ENCODE measurements around the gene ADAMTS6. TPM values are rescaled to one million over a fixed set of nuclear protein-coding genes. Genes with fewer than 3 reads are reported as not detected.

The ADAMTS6 gene
- total and polyA plus RNA-seq, 2 donors (not counting 1 experiment from before 2014, with no cell fraction given) = 3.6 to 12.3 TPM

- Histone ChIP-seq H4K20me1 (ENCODE audit: control insufficient read depth, insufficient read depth, low read length, poor library complexity, severe bottlenecking) (no peaks in the 10 kb centered on the region), H3K4me2 (replicated peaks; ENCODE audit: low read depth, low read length, poor library complexity, severe bottlenecking) (no peak overlapping the region), H3K36me3 (replicated peaks in 1 of 2; ENCODE audit: control extremely low read depth in 1 of 2, control insufficient read depth in 1 of 2, extremely low read depth in 1 of 2, insufficient read depth in 2 of 2, low read length in 1 of 2) (no peaks in the 10 kb centered on the region), H3K27me3 (replicated peaks in 1 of 4; ENCODE audit: control extremely low read depth in 1 of 4, control insufficient read depth in 3 of 4, insufficient read depth in 4 of 4, low read length in 3 of 4) (no peaks in the 10 kb centered on the region), H3K4me1 (ENCODE audit: control insufficient read depth in 2 of 2, insufficient read depth in 2 of 2, low read length in 2 of 2) (no peaks in the 10 kb centered on the region), H3K4me3 (ENCODE audit: control extremely low read depth in 1 of 5, extremely low read depth in 1 of 5, insufficient read depth in 1 of 5, low read depth in 2 of 5, low read length in 4 of 5) (no peak overlapping the region), H2AFZ (ENCODE audit: insufficient read depth, low read depth, low read length, poor library complexity, severe bottlenecking) (no peak overlapping the region), H3K79me2 (ENCODE audit: control insufficient read depth, insufficient read depth, low read length) (no peaks in the 10 kb centered on the region), H3K9me3 (ENCODE audit: control extremely low read depth in 1 of 3, control insufficient read depth in 2 of 3, insufficient read depth in 1 of 3, low read length in 2 of 3) (no peaks in the 10 kb centered on the region), H3K27ac (ENCODE audit: low read length in 2 of 2) (no peak overlapping the region), H3K9ac (ENCODE audit: low read length) (no peak overlapping the region)
- ATAC-seq (ENCODE audit: low read depth) (no peak), DNase-seq (no peak)
- TF ChIP-seq EZH2 (IDR thresholded peaks at IDR 0.05; ENCODE audit: borderline replicate concordance, insufficient read depth, low read depth, low read length, poor library complexity, severe bottlenecking) (no peak), CTCF (IDR thresholded peaks at IDR 0.05) (no peak)
- ChIA-PET POLR2A (no interaction called here), CTCF (no interaction called here)
- intact Hi-C loops (cut with micrococcal nuclease) = no loop called here
- Mint-ChIP-seq H3K9me3 (ENCODE audit: insufficient read depth) (no peaks in the 10 kb centered on the region), H3K27ac (no peak overlapping the region), H3K4me1 (no peaks in the 10 kb centered on the region), H3K4me3 (no peak overlapping the region), H3K27me3 (no peaks in the 10 kb centered on the region)
- no CpG with 5 or more reads among the region's 1 CpG for WGBS (ENCODE audit: insufficient coverage)
These were observed 289.4 kb downstream of the ADAMTS6 start for GRCh38 chr5:65192331-65192730.

- Mint-ChIP-seq H3K4me1 (no peaks in the 10 kb centered on the region), H3K27ac (no peak overlapping the region), H3K27me3 (no peaks in the 10 kb centered on the region), H3K4me3 (no peak overlapping the region), H3K9me3 (ENCODE audit: insufficient read depth) (no peaks in the 10 kb centered on the region)
- Histone ChIP-seq H3K27me3 (replicated peaks in 1 of 4; ENCODE audit: control extremely low read depth in 1 of 4, control insufficient read depth in 3 of 4, insufficient read depth in 4 of 4, low read length in 3 of 4) (no peaks in the 10 kb centered on the region), H3K79me2 (ENCODE audit: control insufficient read depth, insufficient read depth, low read length) (no peaks in the 10 kb centered on the region), H2AFZ (ENCODE audit: insufficient read depth, low read depth, low read length, poor library complexity, severe bottlenecking) (no peak overlapping the region), H3K9me3 (ENCODE audit: control extremely low read depth in 1 of 3, control insufficient read depth in 2 of 3, insufficient read depth in 1 of 3, low read length in 2 of 3) (no peaks in the 10 kb centered on the region), H3K9ac (ENCODE audit: low read length) (no peak overlapping the region), H3K4me3 (ENCODE audit: control extremely low read depth in 1 of 5, extremely low read depth in 1 of 5, insufficient read depth in 1 of 5, low read depth in 2 of 5, low read length in 4 of 5) (no peak overlapping the region), H3K4me2 (replicated peaks; ENCODE audit: low read depth, low read length, poor library complexity, severe bottlenecking) (no peak overlapping the region), H3K4me1 (ENCODE audit: control insufficient read depth in 2 of 2, insufficient read depth in 2 of 2, low read length in 2 of 2) (no peaks in the 10 kb centered on the region), H3K27ac (ENCODE audit: low read length in 2 of 2) (no peak overlapping the region), H3K36me3 (replicated peaks in 1 of 2; ENCODE audit: control extremely low read depth in 1 of 2, control insufficient read depth in 1 of 2, extremely low read depth in 1 of 2, insufficient read depth in 2 of 2, low read length in 1 of 2) (no peaks in the 10 kb centered on the region), H4K20me1 (ENCODE audit: control insufficient read depth, insufficient read depth, low read length, poor library complexity, severe bottlenecking) (no peaks in the 10 kb centered on the region)
- ChIA-PET POLR2A (no interaction called here), CTCF (no interaction called here)
- ATAC-seq (ENCODE audit: low read depth) = no peak
- intact Hi-C loops (cut with micrococcal nuclease) = no loop called here
- no peak for DNase-seq
- TF ChIP-seq CTCF (IDR thresholded peaks at IDR 0.05) = no peak
- no peak for TF ChIP-seq EZH2 (IDR thresholded peaks at IDR 0.05; ENCODE audit: borderline replicate concordance, insufficient read depth, low read depth, low read length, poor library complexity, severe bottlenecking)
These were observed 290.1 kb downstream of the ADAMTS6 start for GRCh38 chr5:65191554-65192135.
